HG03520 (cell line): ENCODE results near the gene KIAA1549.

Experiments used
- ATAC-seq: cut with Tn5 transposase; IDR thresholded peaks from one replicate; pipeline ENCODE4 v1.9.1; 2021; ENCODE audit warnings: mild to moderate bottlenecking, moderate library complexity; ENCODE audit not compliant: unreplicated experiment

KIAA1549 gene

DNA sequence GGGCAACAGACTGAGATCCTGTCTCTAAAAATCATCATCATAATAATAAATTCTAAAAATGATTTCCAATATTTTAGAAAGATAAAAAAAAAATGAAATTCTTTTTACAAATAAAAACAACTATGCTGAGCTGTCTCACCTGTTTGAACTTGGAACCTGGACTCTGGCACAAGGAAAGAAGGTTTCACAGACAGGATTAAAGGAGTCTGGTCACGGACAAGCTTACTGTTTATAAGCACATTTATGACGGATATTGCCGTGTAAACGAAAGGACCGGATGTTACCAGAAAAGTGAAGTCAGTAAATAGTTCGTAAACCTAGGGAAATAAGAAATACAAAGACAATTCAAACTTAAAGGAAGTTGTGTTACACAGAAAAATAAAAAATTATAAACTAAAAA, 70.2 kb downstream of the KIAA1549 start:
- ATAC-seq = no peak

DNA sequence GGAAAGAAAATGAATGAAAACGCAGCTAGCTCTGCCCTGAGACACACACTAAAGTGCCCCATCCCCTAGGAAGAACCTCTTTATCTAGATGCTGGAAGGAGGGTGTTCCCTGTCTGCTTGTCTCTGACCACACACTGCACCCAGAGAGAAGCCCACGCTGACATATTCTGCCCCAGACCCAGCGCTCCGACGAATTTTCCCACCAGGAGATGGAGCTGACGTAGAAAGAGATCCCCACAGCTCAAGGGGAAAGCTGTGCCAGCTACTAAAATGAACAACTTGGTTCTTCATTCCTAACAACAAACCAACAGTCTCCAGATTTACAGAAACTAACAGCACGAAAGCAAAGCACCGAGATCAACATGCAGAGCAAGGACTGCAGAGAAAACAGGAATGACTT, 73.3 kb downstream of the KIAA1549 start:
- no peak for ATAC-seq

DNA sequence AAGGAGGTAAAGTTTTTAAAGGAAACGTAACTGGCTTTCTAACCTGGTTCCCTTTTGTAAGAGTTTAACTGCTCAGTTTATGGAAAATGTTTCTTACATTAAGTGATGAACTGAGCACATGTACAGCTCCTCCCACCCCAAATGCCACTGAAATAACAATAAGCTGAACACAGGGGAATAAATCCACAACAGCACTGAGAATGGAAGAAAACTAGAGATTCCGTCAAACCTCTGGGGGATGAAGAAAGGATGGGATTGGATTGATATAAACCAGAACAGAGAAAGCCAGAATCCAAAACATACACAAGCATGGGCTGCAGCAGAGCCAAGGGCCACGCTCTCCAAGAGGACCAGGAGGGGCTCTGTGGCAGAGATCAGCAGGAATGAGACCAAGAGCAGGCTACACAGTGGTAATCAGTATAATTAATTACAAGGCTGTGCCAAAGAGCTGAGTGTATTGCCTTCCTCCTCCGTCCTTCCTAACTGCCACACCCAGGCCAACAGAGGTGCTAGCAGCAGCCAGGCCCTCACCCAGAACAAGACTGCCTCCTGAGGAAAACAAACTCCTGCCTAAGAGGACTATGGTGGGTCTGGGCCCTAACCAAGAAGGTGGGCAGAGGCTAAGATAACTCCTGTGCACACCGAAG, 73.9 kb downstream of the KIAA1549 start:
- no peak for ATAC-seq

DNA sequence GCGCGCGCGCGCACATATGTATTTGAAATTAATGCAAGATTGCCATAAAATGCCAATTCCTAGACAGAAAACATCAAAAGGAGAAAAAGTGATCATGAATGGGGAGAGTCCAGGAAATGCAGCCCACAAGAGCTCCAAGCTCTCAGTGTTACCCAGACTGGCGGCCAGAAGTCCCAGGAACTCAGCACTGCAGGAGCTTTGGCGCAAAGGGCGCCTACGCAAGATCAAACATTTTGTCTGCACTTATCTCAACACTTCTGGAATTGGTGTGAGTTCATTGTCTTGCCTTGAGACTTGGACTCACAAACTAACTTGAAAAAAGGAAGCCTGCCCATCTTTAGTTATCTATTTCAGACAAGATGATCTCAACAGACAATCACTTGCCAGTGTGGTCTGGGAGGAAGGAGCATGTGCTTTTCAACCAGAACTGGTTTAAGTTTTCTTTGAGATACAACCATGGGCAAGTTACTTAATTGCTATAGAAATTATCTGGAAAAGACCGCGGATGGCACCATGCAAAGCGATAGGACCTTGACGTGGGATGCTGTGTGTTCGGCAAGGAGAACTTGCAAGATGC, 77.2 kb downstream of the KIAA1549 start:
- no peak for ATAC-seq

DNA sequence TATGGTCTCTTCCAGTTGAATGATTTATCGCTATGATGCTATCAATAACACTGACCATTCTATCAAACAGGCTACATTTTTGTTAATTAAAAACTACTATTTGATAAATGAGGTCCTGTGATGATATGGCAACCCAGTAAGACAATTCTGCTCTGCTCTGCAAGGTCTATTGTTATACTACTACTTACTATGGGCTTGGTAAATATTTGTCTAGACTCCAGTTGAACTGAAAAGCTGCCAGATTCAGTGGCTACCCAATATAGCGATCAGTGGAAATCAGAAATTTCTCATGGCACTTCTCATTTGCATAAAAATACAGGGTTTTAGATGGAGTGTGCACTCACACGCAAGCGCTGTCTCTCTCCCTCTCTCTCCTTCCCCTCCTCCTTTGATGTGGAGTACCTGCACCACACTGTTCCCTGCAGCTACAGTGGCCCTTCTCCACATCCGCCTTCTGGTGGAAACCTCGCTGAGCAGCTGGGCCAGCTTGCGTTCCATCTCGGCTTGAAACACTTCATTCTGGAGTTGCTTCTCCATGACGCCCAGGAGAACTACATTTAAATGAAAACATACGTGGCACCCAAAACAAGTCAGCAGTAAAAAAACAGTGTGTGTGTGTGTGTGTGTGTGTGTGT, 77.9 kb downstream of the KIAA1549 start:
- no peak for ATAC-seq

DNA sequence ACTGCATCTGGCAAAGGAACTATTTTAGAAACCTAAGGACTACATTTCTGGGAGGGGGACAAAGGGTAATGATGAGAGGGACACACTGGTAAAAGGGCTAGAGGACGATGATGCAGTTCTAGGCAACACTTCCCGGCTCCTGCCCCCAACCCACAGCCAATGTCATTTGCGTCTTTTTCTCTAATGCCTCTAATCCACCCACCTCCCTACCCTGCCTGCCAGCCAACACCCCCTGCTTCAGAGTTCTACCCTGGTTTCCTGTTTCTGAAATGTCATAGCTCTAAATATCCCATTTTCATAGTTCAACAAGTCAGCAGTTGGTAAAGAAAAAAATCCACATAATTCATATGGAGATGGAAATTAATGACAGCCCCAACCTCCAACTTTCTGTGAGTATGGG, 79.0 kb downstream of the KIAA1549 start:
- no peak for ATAC-seq

DNA sequence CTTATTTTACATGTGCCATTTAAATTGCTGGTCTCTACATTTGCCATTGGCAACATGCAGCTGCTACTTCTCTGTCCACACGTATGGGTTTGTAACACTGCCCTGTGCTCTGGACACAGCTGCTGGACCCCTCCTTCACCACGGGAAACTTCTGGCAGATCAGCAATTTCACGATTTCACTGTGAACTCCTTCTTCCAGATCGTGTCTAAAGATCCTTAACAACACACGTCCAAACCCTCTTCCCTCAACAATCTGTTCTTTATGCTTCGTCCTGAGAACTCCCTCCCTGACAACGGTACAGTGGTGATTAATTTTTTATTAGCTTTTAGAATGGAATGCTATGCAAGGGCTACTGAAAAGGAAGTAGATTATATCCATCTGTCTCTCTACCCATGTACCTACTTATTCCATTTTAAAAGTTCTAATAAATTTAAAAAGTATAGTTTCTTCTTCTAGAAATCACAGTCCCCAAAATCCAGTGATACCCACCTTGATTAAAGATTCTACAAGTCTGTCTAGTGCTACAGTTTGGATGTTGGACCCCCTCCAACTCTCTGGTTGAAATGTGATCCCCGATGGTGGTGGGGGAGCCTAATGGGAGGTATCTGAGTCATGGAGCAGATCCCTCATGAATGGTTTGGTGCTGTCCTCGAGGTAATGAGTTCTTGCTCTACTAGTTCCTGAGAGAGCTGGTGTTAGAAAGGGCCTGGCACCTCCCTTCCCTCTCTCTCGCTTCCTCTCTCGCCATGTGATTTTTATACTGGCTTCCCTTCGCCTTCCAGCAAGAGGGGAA, 81.0 kb downstream of the KIAA1549 start:
- ATAC-seq = no peak

DNA sequence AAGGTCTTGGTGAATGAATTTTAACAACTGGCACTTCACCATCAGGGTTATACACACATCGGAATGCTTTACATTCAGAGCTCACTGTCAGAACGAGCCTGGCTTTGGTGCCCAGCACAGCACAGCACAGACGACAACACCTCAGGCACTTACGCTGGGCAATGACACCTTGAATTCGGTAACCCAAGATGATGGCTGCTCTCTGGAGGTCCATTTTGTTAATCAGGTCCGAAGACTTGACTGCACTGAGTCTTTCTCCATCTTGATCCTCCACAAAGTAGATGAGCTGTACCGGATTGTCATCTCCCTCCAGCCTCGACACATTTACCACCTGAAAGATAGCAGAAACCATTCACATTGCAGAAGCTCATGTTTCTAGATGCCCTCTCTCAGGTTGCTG, 82.4 kb downstream of the KIAA1549 start:
- ATAC-seq = no peak

DNA sequence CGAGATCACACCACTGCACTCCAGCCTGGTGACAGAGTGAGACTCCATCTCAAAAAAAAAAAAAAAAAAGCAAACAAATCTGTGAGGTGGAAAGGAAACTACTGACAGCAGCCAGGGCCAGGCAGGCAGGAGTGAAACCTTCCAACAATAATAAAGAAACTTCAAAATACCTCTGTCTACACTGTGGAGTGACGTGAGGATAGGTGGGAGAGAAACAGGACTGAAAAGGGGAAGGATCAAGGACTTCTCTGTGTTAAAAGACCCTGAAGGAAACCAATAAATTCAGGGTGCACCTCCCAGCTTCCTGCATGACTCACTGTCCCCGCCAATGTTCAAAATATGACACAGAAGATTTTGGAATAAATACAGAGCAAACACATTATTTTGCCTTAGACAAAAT, 82.9 kb downstream of the KIAA1549 start:
- no peak for ATAC-seq

DNA sequence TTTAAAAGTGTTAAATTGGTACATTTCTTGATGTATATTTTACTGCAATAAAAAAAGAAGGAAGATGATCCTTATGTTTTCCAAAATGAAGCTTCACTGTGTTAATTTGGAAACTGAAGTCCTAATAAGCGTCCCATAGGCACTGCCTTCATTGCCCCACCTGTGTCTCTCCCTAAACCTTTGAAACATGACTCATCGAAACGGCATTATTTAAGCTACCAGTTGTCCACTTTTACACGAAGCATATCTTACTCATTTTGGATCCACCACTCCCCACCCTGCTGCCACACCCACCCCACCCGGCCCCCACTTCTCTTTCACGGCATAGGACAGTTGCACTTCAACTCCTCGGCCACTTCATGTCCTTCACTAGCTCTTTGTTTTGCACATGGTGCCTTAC, 85.5 kb downstream of the KIAA1549 start:
- no peak for ATAC-seq

DNA sequence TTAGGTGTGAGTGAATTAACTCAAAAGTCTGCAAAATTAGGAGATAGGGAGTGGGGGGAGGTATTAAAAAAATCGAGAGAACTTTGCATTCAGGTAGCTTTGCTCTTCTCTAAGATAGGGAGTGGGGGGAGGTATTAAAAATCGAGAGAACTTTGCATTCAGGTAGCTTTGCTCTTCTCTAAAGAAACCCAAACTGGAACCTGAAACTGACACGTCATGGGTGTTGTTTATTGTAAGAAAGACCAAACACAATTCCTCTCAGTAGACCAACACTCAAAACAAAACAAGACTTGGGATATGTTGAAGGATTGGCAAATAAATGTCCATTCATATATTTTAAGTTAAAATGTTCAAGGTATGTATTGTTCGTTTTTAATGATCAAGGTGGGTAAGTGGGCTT, 87.9 kb downstream of the KIAA1549 start:
- no peak for ATAC-seq

DNA sequence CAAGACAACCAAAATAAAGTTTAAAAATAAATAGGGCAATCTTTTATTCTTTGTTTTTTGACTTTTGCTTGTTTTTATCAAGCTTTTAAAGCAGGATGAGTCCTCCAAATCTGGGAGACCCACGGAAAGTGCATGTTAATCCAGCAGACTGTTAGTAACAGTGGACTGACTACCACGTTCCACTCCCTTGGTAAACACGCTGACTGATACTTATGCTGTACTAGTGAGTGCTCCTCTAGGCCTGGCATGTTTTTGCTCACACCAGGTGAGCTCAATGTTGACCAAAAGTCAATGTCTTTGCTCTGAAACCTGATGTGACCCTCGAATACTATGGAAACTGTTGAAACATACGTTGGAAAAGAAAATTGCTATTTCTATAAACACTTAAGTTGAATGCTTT, 88.4 kb downstream of the KIAA1549 start:
- ATAC-seq = no peak

DNA sequence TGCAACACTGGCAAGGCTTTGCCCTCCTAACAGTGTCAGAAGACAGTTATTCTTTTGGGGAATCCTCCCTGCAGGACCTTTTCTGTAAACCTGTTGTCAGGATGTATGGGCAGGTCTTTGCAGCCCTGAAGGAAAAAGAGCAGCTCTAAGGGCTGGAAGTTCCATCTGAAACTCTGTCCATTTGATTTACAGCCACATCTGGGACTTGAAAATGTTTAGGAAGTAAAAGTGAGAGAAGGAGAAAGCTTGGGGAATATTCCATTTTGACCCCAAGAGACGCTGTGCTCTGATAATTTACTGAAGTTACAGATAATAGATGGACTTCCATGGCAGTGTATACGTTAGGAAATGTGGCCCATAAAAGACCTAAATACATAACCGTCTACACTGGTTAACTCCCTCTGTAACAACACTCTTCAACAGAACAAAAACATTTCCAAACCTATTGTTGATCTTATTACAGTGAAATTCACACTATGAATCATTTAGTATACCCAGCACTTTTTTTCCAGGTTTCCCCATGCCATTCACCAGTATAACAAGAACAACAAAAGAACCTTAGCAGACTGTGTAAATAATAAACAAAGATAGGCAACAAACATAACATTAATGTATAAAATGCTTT, 89.1 kb downstream of the KIAA1549 start:
- ATAC-seq = no peak

DNA sequence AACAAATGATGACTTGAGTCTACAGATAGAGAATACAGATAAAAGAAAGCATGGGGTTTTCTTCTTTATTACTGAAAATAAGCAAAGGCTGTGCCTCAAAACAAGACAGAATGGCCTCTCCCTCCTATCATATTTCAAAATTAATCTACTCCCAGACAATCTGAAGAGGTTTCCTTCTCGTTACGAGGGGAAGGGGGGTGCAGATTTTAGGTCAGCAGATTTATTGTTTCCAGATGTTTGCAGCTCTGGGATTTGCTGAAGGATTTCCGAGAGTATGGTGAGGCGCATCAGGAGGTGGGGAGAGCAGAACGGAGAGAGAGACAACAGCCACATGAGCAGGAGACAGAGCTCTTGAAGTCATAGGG, 89.8 kb downstream of the KIAA1549 start:
- no peak for ATAC-seq

DNA sequence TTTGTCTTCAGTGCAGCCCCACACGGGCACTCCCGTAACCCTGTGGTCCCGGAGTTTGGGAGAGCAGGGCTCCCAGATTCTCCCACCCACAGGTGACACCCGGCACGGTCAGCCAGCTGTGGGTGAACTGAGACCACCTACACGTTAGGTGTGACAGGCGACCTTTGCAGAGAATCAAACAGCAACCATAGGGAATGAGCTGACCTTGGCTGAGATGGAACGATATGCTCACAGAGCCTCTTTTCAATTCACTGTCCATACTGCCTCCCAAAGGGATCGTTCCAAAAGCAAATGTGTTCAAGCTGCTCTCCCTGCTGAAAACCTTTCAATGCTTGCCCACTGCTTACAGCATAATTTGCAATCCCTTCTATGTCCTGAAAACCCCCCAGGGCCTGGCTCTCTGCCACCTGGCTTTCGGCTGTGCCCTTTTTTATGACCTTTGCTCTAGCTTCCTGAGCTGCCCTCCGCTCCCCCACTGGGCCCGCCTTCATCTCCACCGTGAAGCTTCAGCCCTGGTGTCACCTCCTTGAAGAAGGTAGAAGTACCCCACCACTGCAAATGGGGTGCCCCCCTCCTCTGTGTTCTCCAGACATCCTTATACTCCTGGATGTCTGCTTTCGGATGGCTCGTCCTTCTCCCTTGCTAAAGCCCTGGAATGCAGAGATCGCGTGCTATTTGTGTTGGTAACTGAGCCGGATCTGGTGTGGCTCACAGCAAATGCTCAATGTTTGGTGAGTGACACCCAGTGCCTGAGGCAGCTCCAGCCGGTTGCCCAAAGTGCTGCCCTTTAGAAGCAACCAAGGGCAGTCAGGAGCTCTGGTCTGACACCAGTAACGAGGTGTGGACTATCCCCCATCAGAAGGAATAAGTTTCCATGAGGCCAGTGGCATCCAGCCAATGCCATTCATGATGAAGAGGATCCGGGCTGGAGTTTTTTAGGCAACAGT, 90.4 kb downstream of the KIAA1549 start:
- no peak for ATAC-seq

DNA sequence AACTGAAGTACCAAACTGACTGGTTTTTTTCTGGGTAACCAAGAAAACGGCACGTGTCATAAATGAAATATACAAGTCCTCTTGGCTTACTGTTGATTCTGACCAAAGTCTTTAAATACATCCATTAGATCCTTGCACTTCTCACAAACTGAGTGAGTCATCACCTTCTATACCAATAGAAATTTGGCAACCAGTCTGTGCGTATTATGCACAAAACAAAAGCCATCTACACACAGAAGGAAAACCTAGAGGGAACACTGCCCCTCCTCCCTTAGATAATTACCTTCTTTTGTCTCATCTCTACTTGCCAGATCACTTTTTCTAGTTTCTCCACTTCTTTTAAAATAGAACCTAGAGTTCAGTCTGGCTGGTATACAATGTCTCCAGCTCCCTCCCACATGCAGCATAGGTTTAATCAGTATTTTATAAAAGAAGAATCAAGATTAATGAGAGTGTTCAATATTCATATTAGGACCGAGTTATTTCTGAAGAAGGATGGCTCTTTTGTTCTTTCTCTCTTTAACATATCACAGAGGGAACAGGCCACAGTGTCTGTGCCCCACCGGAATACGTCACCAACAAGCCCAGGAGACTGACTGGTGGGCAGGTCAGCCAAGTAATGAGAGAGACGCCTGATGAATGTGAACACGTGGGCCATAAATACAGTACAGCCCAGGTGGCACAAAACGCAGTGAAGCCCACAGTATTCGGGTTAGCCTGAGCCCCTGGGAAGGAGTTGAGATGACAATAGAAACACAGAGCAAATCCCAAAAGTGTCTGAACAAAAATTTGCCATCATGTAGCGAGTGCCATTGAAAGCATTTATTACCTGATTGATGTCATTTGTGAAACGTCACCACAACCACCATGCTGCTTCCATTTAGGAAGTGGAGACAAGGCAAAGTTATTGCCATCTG, 91.3 kb downstream of the KIAA1549 start:
- ATAC-seq = no peak

DNA sequence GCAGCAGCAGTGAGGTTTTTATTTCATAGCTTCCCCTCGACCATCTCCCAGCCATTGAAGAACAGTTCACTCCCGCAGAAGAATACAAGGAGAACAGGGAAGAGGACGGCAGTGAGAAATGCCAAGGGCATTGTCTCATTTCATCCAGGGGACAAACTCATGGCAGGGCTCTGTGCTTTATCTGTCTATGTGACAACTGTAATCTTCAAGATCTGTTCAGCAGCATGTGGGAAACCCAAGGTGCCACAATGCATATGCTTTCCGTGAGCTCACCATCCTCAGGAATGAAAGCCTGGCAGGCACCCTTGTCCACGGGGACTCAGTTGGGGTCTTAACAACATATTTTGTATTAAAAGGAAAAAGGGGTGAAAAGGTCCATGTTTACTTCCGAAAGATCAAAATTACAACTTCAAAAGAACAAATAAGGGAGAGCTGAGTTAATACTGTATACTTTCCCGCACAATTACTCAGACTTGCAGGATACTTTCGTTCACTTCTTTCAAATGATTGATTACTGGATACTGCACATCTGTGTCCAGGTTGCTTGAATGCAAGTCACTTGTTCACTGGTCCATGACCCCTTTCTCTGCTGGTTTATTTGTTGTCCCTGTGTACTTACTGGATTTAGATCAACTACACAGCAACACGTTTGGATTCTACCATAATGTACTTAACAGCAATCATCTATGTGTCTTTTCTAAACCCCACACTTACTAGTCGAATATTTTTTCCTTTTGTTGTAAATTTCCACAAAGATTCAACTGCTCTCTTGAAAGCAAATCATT, 93.1 kb downstream of the KIAA1549 start:
- ATAC-seq = no peak

DNA sequence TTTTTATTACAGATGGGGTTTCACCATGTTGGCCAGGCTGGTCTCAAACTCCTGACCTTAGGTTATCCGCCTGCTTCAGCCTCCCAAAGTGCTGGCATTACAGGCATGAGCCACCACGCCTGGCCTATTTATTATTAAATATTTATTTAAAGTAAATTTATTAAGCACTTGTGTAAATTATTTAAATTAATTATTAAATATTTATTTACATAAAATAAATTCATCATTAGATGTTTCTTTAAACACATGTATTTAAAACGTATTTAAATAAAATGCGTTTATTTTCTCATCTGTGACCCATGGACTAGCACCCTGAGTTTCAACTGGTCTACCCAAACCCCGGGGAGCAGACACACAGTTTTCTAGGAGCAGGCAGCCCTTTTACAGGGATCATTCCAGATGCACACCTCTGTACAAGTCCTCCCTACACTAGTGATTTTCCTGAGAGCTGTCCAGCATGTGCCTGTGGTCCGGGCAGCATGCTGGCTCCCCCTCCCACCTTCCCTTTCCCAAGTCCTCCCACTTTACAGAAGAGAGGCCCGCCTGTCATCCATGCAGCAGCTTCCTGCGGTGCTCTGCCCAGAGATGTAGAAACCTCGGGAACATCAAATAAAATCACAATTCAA, 94.0 kb downstream of the KIAA1549 start:
- no peak for ATAC-seq
